Prostate gland (tissue), 2 donors: ENCODE measurements around the gene OR51A4.
"Not testable (repeated sequence)": the region's sequence is repeated elsewhere in the genome, so short reads cannot be mapped to it uniquely, and the experiment has no call there.

Source experiments
- POLR2A ChIP-seq: fragments of 450-650 bp; IDR thresholded peaks from one replicate; pipeline ENCODE4 v1.6.1; 2016; ENCODE audit warnings: antibody characterized with exemption, mild to moderate bottlenecking
- POLR2AphosphoS5 ChIP-seq: sonication (generic); formaldehyde crosslinking; IDR thresholded peaks from one replicate; pipeline ENCODE4 v1.6.1; 2017; ENCODE audit warnings: antibody characterized with exemption
- TF ChIP-seq, protein P1 (sequence below), 4 experiments: fragments of 200-600 bp in 2 of 4; fragments of 450-650 bp in 2 of 4; sonication (generic) in 2 of 4; IDR thresholded peaks; 1 replicate in 3 of 4; 2 replicates in 1 of 4; pipeline ENCODE4 v1.5.1; 2016 to 2019; ENCODE audit warnings: antibody characterized with exemption in 4 of 4, mild to moderate bottlenecking in 2 of 4, moderate library complexity in 2 of 4

DNA sequence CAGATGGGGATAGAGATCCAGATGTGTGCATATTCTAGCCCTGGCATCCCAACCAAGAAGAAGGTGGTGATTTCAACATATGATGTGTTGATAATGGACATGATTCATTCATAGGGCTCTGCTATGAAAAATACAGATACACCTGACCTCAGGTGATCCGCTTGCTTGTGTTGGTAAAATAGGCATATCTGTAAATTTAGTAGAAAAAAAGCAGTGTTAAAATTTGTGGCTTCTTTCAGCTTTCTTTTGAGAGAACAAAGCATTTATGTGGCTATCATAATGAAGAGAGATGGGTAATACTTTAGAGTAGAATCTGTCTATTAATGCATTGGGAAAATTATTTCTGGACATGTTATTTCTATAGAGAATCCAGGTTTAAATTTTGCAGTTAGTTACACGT is 8.2 kb upstream of the OR51A4 start, which contains the start of gene OR51A2:
- TF ChIP-seq, protein P1, sequence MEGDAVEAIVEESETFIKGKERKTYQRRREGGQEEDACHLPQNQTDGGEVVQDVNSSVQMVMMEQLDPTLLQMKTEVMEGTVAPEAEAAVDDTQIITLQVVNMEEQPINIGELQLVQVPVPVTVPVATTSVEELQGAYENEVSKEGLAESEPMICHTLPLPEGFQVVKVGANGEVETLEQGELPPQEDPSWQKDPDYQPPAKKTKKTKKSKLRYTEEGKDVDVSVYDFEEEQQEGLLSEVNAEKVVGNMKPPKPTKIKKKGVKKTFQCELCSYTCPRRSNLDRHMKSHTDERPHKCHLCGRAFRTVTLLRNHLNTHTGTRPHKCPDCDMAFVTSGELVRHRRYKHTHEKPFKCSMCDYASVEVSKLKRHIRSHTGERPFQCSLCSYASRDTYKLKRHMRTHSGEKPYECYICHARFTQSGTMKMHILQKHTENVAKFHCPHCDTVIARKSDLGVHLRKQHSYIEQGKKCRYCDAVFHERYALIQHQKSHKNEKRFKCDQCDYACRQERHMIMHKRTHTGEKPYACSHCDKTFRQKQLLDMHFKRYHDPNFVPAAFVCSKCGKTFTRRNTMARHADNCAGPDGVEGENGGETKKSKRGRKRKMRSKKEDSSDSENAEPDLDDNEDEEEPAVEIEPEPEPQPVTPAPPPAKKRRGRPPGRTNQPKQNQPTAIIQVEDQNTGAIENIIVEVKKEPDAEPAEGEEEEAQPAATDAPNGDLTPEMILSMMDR (IDR thresholded peaks at IDR 0.05) = not testable (repeated sequence)
- TF ChIP-seq POLR2A, POLR2AphosphoS5: not testable (repeated sequence)
